ENCODE results near the gene IER3.

GRCh38 chr6:30726506-30727413 is 17.6 kb downstream of the IER3 start:
- TF ChIP-seq CEBPB (IDR thresholded peaks at IDR 0.05; ENCODE audit: low read depth, low read length): no peak
- no peak for TF ChIP-seq CTCF (IDR thresholded peaks at IDR 0.05; ENCODE audit: control extremely low read depth in 1 of 3, insufficient read depth in 1 of 3, low read depth in 1 of 3, low read length in 3 of 3)
- no peak for TF ChIP-seq FOSL1 (IDR thresholded peaks at IDR 0.05; ENCODE audit: insufficient read depth, low read depth, low read length)
- no peak for TF ChIP-seq ATF2 (IDR thresholded peaks at IDR 0.05; ENCODE audit: low read length)
- no peak for TF ChIP-seq CHD2 (IDR thresholded peaks at IDR 0.05; ENCODE audit: low read length)
- no peak for TF ChIP-seq CHD1 (IDR thresholded peaks at IDR 0.05; ENCODE audit: low read depth, low read length)
- no peak for TF ChIP-seq MAFK (IDR thresholded peaks at IDR 0.05; ENCODE audit: low read depth, low read length)
- TF ChIP-seq MAX (IDR thresholded peaks at IDR 0.05): no peak
